H9 (cell line): ENCODE results near the gene BCL11B. TPM values are rescaled to one million over a fixed set of nuclear protein-coding genes. Genes with fewer than 3 reads are reported as not detected.

Experiments
- DNase-seq: peaks from one replicate; pipeline ENCODE4 v3.0.0-alpha.2; 2017
- H2AFZ ChIP-seq: one replicate; pipeline ENCODE4 v1.6.1; 2013; ENCODE audit warnings: mild to moderate bottlenecking, low read length, control low read depth, moderate library complexity
- H2AK5ac ChIP-seq: 2 replicates; pipeline ENCODE4 v1.6.1; 2013; ENCODE audit warnings: low read length, control low read depth, mixed read lengths; ENCODE audit not compliant: insufficient read length
- H2BK120ac ChIP-seq: one replicate; pipeline ENCODE4 v1.6.1; 2013; ENCODE audit warnings: low read depth, mild to moderate bottlenecking, low read length, control low read depth, inconsistent platforms; ENCODE audit not compliant: poor library complexity, severe bottlenecking
- H2BK12ac ChIP-seq: 2 replicates; pipeline ENCODE4 v1.6.1; 2013; ENCODE audit warnings: low read length, control low read depth, mixed read lengths, low read depth; ENCODE audit not compliant: insufficient read length
- H2BK15ac ChIP-seq: 2 replicates; pipeline ENCODE4 v1.6.1; 2013; ENCODE audit warnings: low read depth, low read length, control low read depth
- H2BK20ac ChIP-seq: one replicate; pipeline ENCODE4 v1.6.1; 2013; ENCODE audit warnings: low read depth, mild to moderate bottlenecking, low read length, control low read depth, inconsistent platforms; ENCODE audit not compliant: poor library complexity, severe bottlenecking
- H2BK5ac ChIP-seq: 2 replicates; pipeline ENCODE4 v1.6.1; 2013; ENCODE audit warnings: low read length, control low read depth, mixed read lengths; ENCODE audit not compliant: insufficient read length
- H3K14ac ChIP-seq: 2 replicates; pipeline ENCODE4 v1.6.1; 2013; ENCODE audit warnings: low read length, control low read depth; ENCODE audit not compliant: insufficient read depth
- H3K18ac ChIP-seq: 2 replicates; pipeline ENCODE4 v1.6.1; 2013; ENCODE audit warnings: low read depth, mild to moderate bottlenecking, mixed read lengths, low read length, control low read depth; ENCODE audit not compliant: insufficient read length
- H3K23ac ChIP-seq: 2 replicates; pipeline ENCODE4 v1.6.1; 2013; ENCODE audit warnings: low read length, control low read depth, mixed read lengths, low read depth; ENCODE audit not compliant: insufficient read length
- H3K23me2 ChIP-seq: 2 replicates; pipeline ENCODE4 v1.6.1; 2013; ENCODE audit warnings: low read depth, mild to moderate bottlenecking, mixed read lengths, low read length, control low read depth; ENCODE audit not compliant: insufficient read length, poor library complexity, severe bottlenecking
- H3K27ac ChIP-seq: 2 replicates; pipeline ENCODE4 v1.5.1; 2013; ENCODE audit warnings: low read length, control low read depth, mixed read lengths, low read depth; ENCODE audit not compliant: insufficient read length
- H3K27me3 ChIP-seq: 2 replicates; pipeline ENCODE4 v1.6.1; 2013; ENCODE audit warnings: low read length, control low read depth, inconsistent platforms; ENCODE audit not compliant: insufficient read depth
- H3K4ac ChIP-seq: 2 replicates; pipeline ENCODE4 v1.6.1; 2013; ENCODE audit warnings: low read depth, mild to moderate bottlenecking, control low read depth, inconsistent platforms, low read length, moderate library complexity
- H3K4me1 ChIP-seq: 2 replicates; pipeline ENCODE4 v1.6.1; 2013; ENCODE audit warnings: low read length, control low read depth, inconsistent platforms; ENCODE audit not compliant: insufficient read depth
- H3K4me2 ChIP-seq: 2 replicates; pipeline ENCODE4 v1.6.1; 2013; ENCODE audit warnings: low read length, control low read depth, mixed read lengths; ENCODE audit not compliant: insufficient read length, insufficient read depth
- H3K56ac ChIP-seq: 2 replicates; pipeline ENCODE4 v1.6.1; 2013; ENCODE audit warnings: low read depth, mild to moderate bottlenecking, mixed read lengths, low read length, control low read depth; ENCODE audit not compliant: insufficient read length
- H3K79me1 ChIP-seq: 2 replicates; pipeline ENCODE4 v1.6.1; 2013; ENCODE audit warnings: low read depth, mild to moderate bottlenecking, moderate library complexity, low read length, control low read depth, inconsistent platforms; ENCODE audit not compliant: insufficient read depth, poor library complexity, severe bottlenecking
- H3K79me2 ChIP-seq: 2 replicates; pipeline ENCODE4 v1.6.1; 2013; ENCODE audit warnings: low read length, control low read depth, inconsistent platforms; ENCODE audit not compliant: insufficient read depth
- H3K9ac ChIP-seq: 2 replicates; pipeline ENCODE4 v1.6.1; 2013; ENCODE audit warnings: low read length, control low read depth, mixed read lengths; ENCODE audit not compliant: insufficient read length; ENCODE audit errors: extremely low read depth
- H3K9me3 ChIP-seq: one replicate; pipeline ENCODE4 v1.6.1; 2013; ENCODE audit warnings: low read depth, low read length, inconsistent platforms; ENCODE audit not compliant: control insufficient read depth
- H3T11ph ChIP-seq: one replicate; pipeline ENCODE4 v1.6.1; 2013; ENCODE audit warnings: mild to moderate bottlenecking, low read length, control low read depth, inconsistent platforms
- H4K20me1 ChIP-seq: one replicate; pipeline ENCODE4 v1.6.1; 2013; ENCODE audit not compliant: control insufficient read depth, insufficient read length, insufficient read depth
- H4K5ac ChIP-seq: 2 replicates; pipeline ENCODE4 v1.6.1; 2013; ENCODE audit warnings: low read depth, mild to moderate bottlenecking, mixed read lengths, low read length, control low read depth; ENCODE audit not compliant: insufficient read length
- H4K8ac ChIP-seq: replicated peaks from 2 replicates; pipeline ENCODE4 v1.6.1; 2013; ENCODE audit warnings: low read length, control low read depth, mixed read lengths, low read depth; ENCODE audit not compliant: insufficient read length
- H4K91ac ChIP-seq: 2 replicates; pipeline ENCODE4 v1.6.1; 2013; ENCODE audit warnings: low read depth, mild to moderate bottlenecking, moderate library complexity, mixed read lengths, low read length, control low read depth; ENCODE audit not compliant: insufficient read length
- H3K27ac Mint-ChIP-seq, 3 experiments: 2 replicates in 2 of 3; 3 replicates in 1 of 3; pipeline ENCODE4 v1.8.0; 2020 to 2021; ENCODE audit warnings: mixed read lengths in 3 of 3, mild to moderate bottlenecking in 1 of 3, moderate library complexity in 1 of 3
- H3K27me3 Mint-ChIP-seq: 2 replicates; pipeline ENCODE4 v1.8.0; 2021; ENCODE audit warnings: low read depth, mild to moderate bottlenecking, moderate library complexity, mixed read lengths
- H3K36me3 Mint-ChIP-seq, 3 experiments: 2 replicates in 2 of 3; 3 replicates in 1 of 3; pipeline ENCODE4 v1.8.0; 2020 to 2021; ENCODE audit warnings: low read depth in 3 of 3, mixed read lengths in 3 of 3; ENCODE audit not compliant: insufficient read depth in 1 of 3
- H3K4me1 Mint-ChIP-seq, 2 experiments: 2 replicates each; pipeline ENCODE4 v1.8.0; 2020; ENCODE audit warnings: mixed read lengths in 2 of 2
- H3K4me3 Mint-ChIP-seq, 2 experiments: 2 replicates in 1 of 2; 3 replicates in 1 of 2; pipeline ENCODE4 v1.8.0; 2020 to 2021; ENCODE audit warnings: mild to moderate bottlenecking in 2 of 2, mixed read lengths in 2 of 2, moderate library complexity in 1 of 2
- H3K9me3 Mint-ChIP-seq, 2 experiments: 2 replicates in 1 of 2; 3 replicates in 1 of 2; pipeline ENCODE4 v1.8.0; 2020; ENCODE audit warnings: mild to moderate bottlenecking in 2 of 2, mixed read lengths in 2 of 2, moderate library complexity in 1 of 2
- CTCF ChIP-seq: fragments of 200-600 bp; sonication (generic); conservative IDR thresholded peaks from 3 replicates; pipeline ENCODE4 v1.8.0; 2021; ENCODE audit warnings: antibody characterized with exemption, mild to moderate bottlenecking
- WGBS: extraction: QIAGEN DNeasy Blood & Tissue Kit; methylation state at CpG from one replicate; pipeline ENCODE4 v1.1.7; 2013; ENCODE audit warnings: missing lambda C conversion rate, low lambda C conversion rate, mixed read lengths; ENCODE audit not compliant: insufficient read length; ENCODE audit errors: extremely low coverage; 5-methylcytosine and 5-hydroxymethylcytosine counted together
- total RNA-seq: library from RNA; stranded (reverse); gene quantifications from 2 replicates; pipeline ENCODE4 v1.2.1, GENCODE V29; 2021

Gene BCL11B
- total RNA-seq, 1 experiment from 2014 or later, result 4.9 TPM

- 0 out of 7 replicates have a peak overlapping the region, but pooled peaks of 1 of the 3 experiments have one; percentile 73 for H3K27ac Mint-ChIP-seq
- Histone ChIP-seq H3T11ph (no peak overlapping the region), H2BK15ac (no peak overlapping the region), H2BK120ac (no peak overlapping the region), H2BK12ac (no peak overlapping the region), H2AFZ (no peak overlapping the region), H3K4me2 (no peak overlapping the region), H4K8ac (no peak overlapping the region), H2BK20ac (no peak overlapping the region), H3K18ac (no peak overlapping the region), H3K27ac (no peak overlapping the region), H2AK5ac (no peak overlapping the region), H3K9me3 (no peaks in the 10 kb centered on the region), H3K9ac (no peak overlapping the region), H3K4ac (no peak overlapping the region), H3K23ac (no peak overlapping the region), H3K56ac (no peak overlapping the region), H3K23me2 (no peaks in the 10 kb centered on the region), H3K79me2 (no peaks in the 10 kb centered on the region; the same call in 1 of the 2 replicates), H4K5ac (no peak overlapping the region), H3K4me1 (no peaks in the 10 kb centered on the region), H2BK5ac (no peak overlapping the region), H4K91ac (no peak overlapping the region), H3K79me1 (no peaks in the 10 kb centered on the region), H4K20me1 (peaks cover 2% of the 10 kb centered on the region), H3K14ac (no peak overlapping the region), H3K27me3 (no peaks in the 10 kb centered on the region)
- no CpG with 5 or more reads among the region's 6 CpGs for WGBS
- no peaks in the 10 kb centered on the region for H3K9me3 Mint-ChIP-seq
- no peak overlapping the region for H3K4me3 Mint-ChIP-seq
- H3K27me3 Mint-ChIP-seq, result no peaks in the 10 kb centered on the region; the same call in none of the 2 replicates
- peaks cover 0 to 1% (median 0%) of the 10 kb centered on the region in 3 experiments; a peak in 2 of 7 replicates for H3K36me3 Mint-ChIP-seq
- H3K4me1 Mint-ChIP-seq, result peaks cover 8 to 12% of the 10 kb centered on the region in 2 experiments
- TF ChIP-seq CTCF, result no peak
- no peak for DNase-seq
Observed at GRCh38 chr14:99182548-99183250, 89.3 kb downstream of the BCL11B start.
